Mesenchymal stem cell (in vitro differentiated cells and primary cell): ENCODE data around the gene NUAK1.

ENCODE experiments used
- DNase-seq: peaks from one replicate; pipeline ENCODE4 v3.0.0-alpha.2; 2013
- H2AFZ ChIP-seq: one replicate; pipeline ENCODE4 v1.6.1; 2013; ENCODE audit warnings: low read depth, mild to moderate bottlenecking, control low read depth, inconsistent platforms, low read length, moderate library complexity
- H2AK5ac ChIP-seq: 2 replicates; pipeline ENCODE4 v1.6.1; 2013; ENCODE audit warnings: low read length, moderate library complexity, mild to moderate bottlenecking, inconsistent platforms; ENCODE audit not compliant: severe bottlenecking
- H2BK120ac ChIP-seq: one replicate; pipeline ENCODE4 v1.6.1; 2013; ENCODE audit warnings: low read depth, mild to moderate bottlenecking, inconsistent platforms, low read length, moderate library complexity
- H2BK12ac ChIP-seq, 2 experiments: one replicate each; pipeline ENCODE4 v1.6.1; 2013; ENCODE audit warnings: inconsistent platforms in 2 of 2, low read length in 2 of 2, mild to moderate bottlenecking in 2 of 2, moderate library complexity in 2 of 2, control low read depth in 1 of 2
- H2BK15ac ChIP-seq: one replicate; pipeline ENCODE4 v1.6.1; 2013; ENCODE audit warnings: mild to moderate bottlenecking, low read depth, inconsistent platforms; ENCODE audit not compliant: poor library complexity, severe bottlenecking
- H2BK5ac ChIP-seq: 2 replicates; pipeline ENCODE4 v1.6.1; 2013; ENCODE audit warnings: low read depth, mild to moderate bottlenecking, low read length, control low read depth, inconsistent platforms; ENCODE audit not compliant: poor library complexity, severe bottlenecking
- H3K14ac ChIP-seq, 2 experiments: one replicate each; pipeline ENCODE4 v1.6.1; 2013; ENCODE audit warnings: inconsistent platforms in 2 of 2, low read length in 2 of 2, control low read depth in 1 of 2, mild to moderate bottlenecking in 1 of 2, moderate library complexity in 1 of 2
- H3K18ac ChIP-seq, 2 experiments: one replicate each; pipeline ENCODE4 v1.6.1; 2013; ENCODE audit warnings: inconsistent platforms in 2 of 2, low read length in 2 of 2, control low read depth in 1 of 2, low read depth in 1 of 2, mild to moderate bottlenecking in 1 of 2
- H3K23ac ChIP-seq, 2 experiments: one replicate each; pipeline ENCODE4 v1.6.1; 2013; ENCODE audit warnings: inconsistent platforms in 2 of 2, low read length in 2 of 2, mild to moderate bottlenecking in 2 of 2, moderate library complexity in 2 of 2, control low read depth in 1 of 2
- H3K27ac ChIP-seq: 2 replicates; pipeline ENCODE4 v1.5.1; 2013; ENCODE audit warnings: mild to moderate bottlenecking, moderate library complexity, low read length, control low read depth, inconsistent platforms; ENCODE audit not compliant: poor library complexity, severe bottlenecking
- H3K27me3 ChIP-seq, 2 experiments: 2 replicates each; pipeline versions ENCODE4 v1.6.1 to v1.7.0; 2013; ENCODE audit warnings: low read length in 2 of 2, mild to moderate bottlenecking in 2 of 2, moderate library complexity in 2 of 2, control low read depth in 1 of 2, inconsistent platforms in 1 of 2; ENCODE audit not compliant: control insufficient read depth in 1 of 2, insufficient read depth in 1 of 2
- H3K36me3 ChIP-seq, 2 experiments: 2 replicates each; pipeline versions ENCODE4 v1.6.1 to v1.7.0; 2013; ENCODE audit warnings: low read length in 2 of 2, control low read depth in 1 of 2, inconsistent platforms in 1 of 2, low read depth in 1 of 2, mild to moderate bottlenecking in 1 of 2; ENCODE audit not compliant: insufficient read depth in 2 of 2, control insufficient read depth in 1 of 2
- H3K4ac ChIP-seq, 2 experiments: one replicate each; pipeline ENCODE4 v1.6.1; 2013; ENCODE audit warnings: inconsistent platforms in 2 of 2, low read length in 2 of 2, mild to moderate bottlenecking in 2 of 2, moderate library complexity in 2 of 2, control low read depth in 1 of 2, low read depth in 1 of 2
- H3K4me1 ChIP-seq: 2 replicates; pipeline ENCODE4 v1.6.1; 2013; ENCODE audit warnings: low read depth, low read length, control low read depth; ENCODE audit not compliant: control insufficient read depth, insufficient read depth
- H3K4me2 ChIP-seq: 2 replicates; pipeline ENCODE4 v1.6.1; 2013; ENCODE audit warnings: low read length, mild to moderate bottlenecking, inconsistent platforms; ENCODE audit not compliant: poor library complexity, severe bottlenecking
- H3K4me3 ChIP-seq, 2 experiments: 2 replicates each; pipeline versions ENCODE4 v1.5.1 to v1.7.0; 2013; ENCODE audit warnings: low read length in 2 of 2, mild to moderate bottlenecking in 2 of 2, control low read depth in 1 of 2, low read depth in 1 of 2; ENCODE audit not compliant: insufficient read depth in 1 of 2
- H3K79me1 ChIP-seq: replicated peaks from 2 replicates; pipeline ENCODE4 v1.6.1; 2013; ENCODE audit warnings: mild to moderate bottlenecking, control low read depth, low read length, inconsistent platforms; ENCODE audit not compliant: poor library complexity, severe bottlenecking
- H3K9ac ChIP-seq: 2 replicates; pipeline ENCODE4 v1.7.0; 2013; ENCODE audit warnings: mild to moderate bottlenecking, low read length, moderate library complexity
- H3K9me3 ChIP-seq: 2 replicates; pipeline ENCODE4 v1.7.0; 2013; ENCODE audit warnings: mild to moderate bottlenecking, low read length; ENCODE audit not compliant: control insufficient read depth
- H4K8ac ChIP-seq: one replicate; pipeline ENCODE4 v1.6.1; 2013; ENCODE audit warnings: inconsistent platforms, mild to moderate bottlenecking, low read length, moderate library complexity
- H4K91ac ChIP-seq: one replicate; pipeline ENCODE4 v1.6.1; 2013; ENCODE audit warnings: mild to moderate bottlenecking, low read length, inconsistent platforms
- WGBS: methylation state at CpG from one replicate; pipeline ENCODE4 v1.1.7; 2013; ENCODE audit warnings: mixed read lengths; 5-methylcytosine and 5-hydroxymethylcytosine counted together

Gene NUAK1

DNA sequence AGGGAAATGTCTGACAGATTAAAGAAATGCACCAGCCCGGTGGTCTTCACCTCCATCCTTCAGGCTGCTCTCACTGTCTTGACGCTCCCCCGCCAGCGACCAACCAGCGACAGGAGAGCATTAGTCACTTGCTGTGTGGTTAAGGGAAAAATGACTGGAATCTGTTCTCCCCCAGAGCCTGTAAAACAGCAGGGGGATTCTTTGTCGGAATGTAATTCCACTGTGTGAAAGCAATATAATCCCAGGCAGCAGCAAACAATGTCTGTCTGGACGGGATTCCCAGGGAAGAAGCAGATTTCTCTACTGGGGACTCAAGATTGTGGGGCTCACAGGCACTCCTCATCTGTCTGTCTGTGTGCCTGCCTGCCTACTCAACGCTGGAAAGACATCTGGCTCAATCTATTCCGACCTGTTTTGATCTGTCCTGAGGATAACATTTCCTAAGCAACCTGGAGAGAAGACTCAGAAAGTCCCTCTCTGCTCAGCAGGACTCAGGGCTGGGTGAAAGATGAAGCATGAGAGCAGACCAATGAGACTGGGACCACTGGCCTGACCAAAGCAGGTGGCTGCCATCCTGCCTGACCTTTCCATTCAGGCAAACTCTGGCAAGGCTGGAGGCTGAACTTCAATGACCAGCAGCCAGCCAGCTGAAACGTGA is 54.6 kb downstream of the NUAK1 start:
- Histone ChIP-seq H4K8ac (peak overlapping the region; percentile 63), H3K18ac (peak overlapping the region; percentile 87 to 92), H2BK5ac (peak overlapping the region; percentile 97), H2AFZ (no peak overlapping the region), H3K9me3 (no peaks in the 10 kb centered on the region), H3K9ac (no peak overlapping the region), H2BK15ac (no peak overlapping the region), H3K14ac (peak overlapping the region in 1 of 2 experiments; percentile 3), H2BK120ac (peak overlapping the region; percentile 56), H4K91ac (peak overlapping the region; percentile 93), H3K27ac (peak overlapping the region; percentile 99), H2AK5ac (peak overlapping the region; percentile 94), H3K4me3 (no peak overlapping the region), H3K4ac (peak overlapping the region; percentile 19 to 66), H3K4me1 (peaks cover 33% of the 10 kb centered on the region), H3K79me1 (peaks cover 31% of the 10 kb centered on the region), H3K27me3 (no peaks in the 10 kb centered on the region), H3K36me3 (peaks cover 7 to 23% of the 10 kb centered on the region in 2 experiments), H3K4me2 (peak overlapping the region; percentile 39), H2BK12ac (peak overlapping the region; percentile 34 to 98), H3K23ac (no peak overlapping the region)
- WGBS, result 2% methylated on average over 9 of the region's 10 CpGs
- peak; percentile 94 for DNase-seq

DNA sequence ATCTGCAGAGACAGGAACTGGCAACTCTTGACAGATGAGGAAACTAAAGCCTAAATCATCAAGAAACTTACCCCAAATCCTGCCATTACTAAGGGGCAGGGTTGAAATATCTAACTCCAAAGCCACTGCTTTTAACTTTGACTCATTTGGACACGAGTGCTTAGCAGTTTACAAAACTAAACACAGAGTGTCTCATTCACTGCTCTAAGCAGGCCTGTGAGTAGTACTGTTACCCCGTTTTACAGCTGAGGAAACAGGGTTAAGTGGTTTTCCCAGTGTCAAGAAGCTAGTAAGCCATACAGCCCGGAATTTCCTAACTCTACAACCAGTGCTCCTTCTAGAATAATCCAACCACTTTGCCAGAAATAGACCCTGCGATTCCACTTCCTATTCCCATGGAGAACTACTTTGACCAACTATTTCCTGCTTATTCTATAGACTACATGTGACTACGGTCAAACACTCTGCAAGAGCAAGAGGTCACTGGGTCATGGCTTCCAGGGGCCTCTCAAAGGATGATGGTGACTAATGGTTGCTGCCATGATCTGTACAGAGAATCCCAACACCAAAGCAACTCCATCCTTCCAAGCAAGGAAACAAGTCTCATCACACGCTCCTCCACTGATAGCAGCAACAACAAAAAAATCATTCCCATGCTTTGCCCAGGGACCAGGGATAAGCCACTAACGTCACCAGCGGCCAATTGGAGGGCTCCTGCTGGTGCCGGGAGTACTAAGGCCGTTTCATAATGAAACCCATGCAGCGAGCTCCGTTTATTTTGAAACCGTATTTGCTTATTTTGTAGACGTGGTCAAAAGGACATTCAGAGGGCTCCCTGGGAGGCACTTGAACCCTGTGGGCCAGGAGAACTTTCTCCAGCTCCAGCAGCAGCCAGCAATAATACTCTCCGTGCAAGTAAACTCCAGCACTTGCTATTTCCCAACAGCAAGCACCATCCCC is 56.3 kb downstream of the NUAK1 start:
- Histone ChIP-seq H3K18ac (peak overlapping the region; percentile 28 to 58), H2BK120ac (peak overlapping the region; percentile 90), H3K23ac (no peak overlapping the region), H2BK5ac (peak overlapping the region; percentile 25), H3K4me1 (peaks cover 37% of the 10 kb centered on the region), H2BK15ac (peak overlapping the region; percentile 50), H2AK5ac (peak overlapping the region; percentile 95), H3K14ac (no peak overlapping the region), H4K8ac (peak overlapping the region; percentile 46), H4K91ac (no peak overlapping the region), H3K36me3 (peaks cover 7 to 30% of the 10 kb centered on the region in 2 experiments), H3K9me3 (no peaks in the 10 kb centered on the region), H3K4me2 (peak overlapping the region; percentile 14), H3K79me1 (peaks cover 29% of the 10 kb centered on the region), H2AFZ (no peak overlapping the region), H3K27me3 (no peaks in the 10 kb centered on the region), H3K27ac (peak overlapping the region; percentile 50), H3K4ac (peak overlapping the region; percentile 9 to 78), H2BK12ac (peak overlapping the region; percentile 21 to 82), H3K9ac (no peak overlapping the region), H3K4me3 (no peak overlapping the region)
- DNase-seq, result peak; percentile 99
- WGBS, result 4% methylated on average over 14 of the region's 15 CpGs

DNA sequence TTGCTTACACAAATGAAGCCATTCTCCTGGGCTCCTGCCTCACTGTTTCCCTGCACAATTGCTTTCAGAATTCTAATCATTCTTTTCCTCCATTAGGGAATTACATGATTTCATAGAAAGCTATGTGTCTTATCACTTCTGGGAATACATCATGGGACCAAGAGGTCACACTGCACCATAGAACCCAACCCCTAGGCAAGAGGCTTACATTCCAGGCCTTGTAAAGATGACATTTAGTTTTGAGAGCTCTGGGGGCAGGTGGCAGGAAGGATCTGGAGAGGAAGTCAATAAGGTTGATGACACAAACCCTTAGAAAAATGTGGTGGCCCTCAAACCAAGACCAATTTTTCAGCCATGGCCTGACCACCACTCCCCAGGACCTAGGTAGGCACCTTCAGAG is 57.1 kb downstream of the NUAK1 start:
- H3K4me3 ChIP-seq, result no peak overlapping the region
- peak overlapping the region; percentile 62 for H4K91ac ChIP-seq
- peak overlapping the region; percentile 95 for H3K27ac ChIP-seq
- peak overlapping the region; percentile 41 to 90 for H3K4ac ChIP-seq
- peak overlapping the region; percentile 90 for H2BK120ac ChIP-seq
- no peak overlapping the region for H2BK5ac ChIP-seq
- peak; percentile 56 for DNase-seq
- H3K18ac ChIP-seq, result peak overlapping the region; percentile 44 to 83
- H3K27me3 ChIP-seq, result no peaks in the 10 kb centered on the region
- H2AK5ac ChIP-seq, result peak overlapping the region; percentile 98
- no peak overlapping the region for H3K23ac ChIP-seq
- peaks cover 37% of the 10 kb centered on the region for H3K4me1 ChIP-seq
- H3K79me1 ChIP-seq, result peaks cover 33% of the 10 kb centered on the region
- peak overlapping the region; percentile 72 to 80 for H2BK12ac ChIP-seq
- peaks cover 7 to 28% of the 10 kb centered on the region in 2 experiments for H3K36me3 ChIP-seq
- peak overlapping the region; percentile 87 for H4K8ac ChIP-seq
- peak overlapping the region in 1 of 2 experiments; percentile 14 for H3K14ac ChIP-seq
- no peaks in the 10 kb centered on the region for H3K9me3 ChIP-seq
- H3K9ac ChIP-seq, result no peak overlapping the region
- H2BK15ac ChIP-seq, result peak overlapping the region; percentile 33
- H3K4me2 ChIP-seq, result no peak overlapping the region
- no peak overlapping the region for H2AFZ ChIP-seq

DNA sequence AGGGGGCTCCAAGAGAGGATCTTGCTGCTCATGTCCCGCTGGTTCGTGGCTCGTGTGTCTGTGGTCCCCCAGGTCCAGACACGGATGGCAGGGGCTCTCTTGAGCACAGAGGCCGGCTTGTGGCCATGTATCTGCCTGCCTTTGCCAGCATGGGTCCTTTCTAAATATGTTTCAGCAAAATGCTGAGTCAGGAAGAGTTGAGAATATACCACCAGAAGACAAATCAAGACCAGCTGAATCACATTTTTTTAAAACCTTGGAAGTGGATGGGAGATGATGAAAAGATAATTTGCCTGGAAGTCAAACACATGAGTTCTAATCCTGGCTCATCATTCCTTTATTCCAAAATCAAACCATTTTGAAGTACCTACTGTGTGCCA is 58.0 kb downstream of the NUAK1 start:
- Histone ChIP-seq H3K9ac (no peak overlapping the region), H2BK12ac (peak overlapping the region; percentile 90 to 99), H2BK120ac (peak overlapping the region; percentile 94), H3K18ac (peak overlapping the region; percentile 93), H3K27me3 (no peaks in the 10 kb centered on the region), H3K79me1 (peaks cover 36% of the 10 kb centered on the region), H2AK5ac (peak overlapping the region; percentile 98), H3K27ac (peak overlapping the region; percentile 95), H3K4me3 (no peak overlapping the region), H2BK15ac (peak overlapping the region; percentile 65), H3K4me1 (peaks cover 38% of the 10 kb centered on the region), H4K8ac (peak overlapping the region; percentile 86), H3K9me3 (no peaks in the 10 kb centered on the region), H3K4ac (peak overlapping the region; percentile 55 to 88), H3K23ac (no peak overlapping the region), H3K14ac (no peak overlapping the region), H3K4me2 (no peak overlapping the region), H2BK5ac (peak overlapping the region; percentile 86), H3K36me3 (peaks cover 7 to 29% of the 10 kb centered on the region in 2 experiments), H4K91ac (peak overlapping the region; percentile 80), H2AFZ (no peak overlapping the region)
- no peak for DNase-seq
- WGBS, result 89% methylated on average over 5 of the region's 5 CpGs
